HCT116 (cell line): ENCODE measurements around the gene PGBD5. TPM values are rescaled to one million over a fixed set of nuclear protein-coding genes. Genes with fewer than 3 reads are reported as not detected.

Experiments
- ATAC-seq: fragments of 200-7000 bp; cut with Tn5 transposase; 2 replicates; pipeline ENCODE4 v1.9.1; 2020; ENCODE audit warnings: mild to moderate bottlenecking, moderate library complexity
- BruUV-seq: library from RNA; stranded (reverse); fragments of 400-500 nt; replicated peaks from 2 replicates; lab custom pipeline; 2021; lab: Mats Ljungman, UMichigan
- CTCF ChIA-PET: fragments of 300-600 bp; sonication (Branson Sonifier 250); formaldehyde crosslinking; loops from one replicate; lab custom pipeline; 2021; ENCODE audit warnings: antibody characterized with exemption; lab: Charles Lee
- POLR2A ChIA-PET: fragments of 300-600, 350-600 bp; sonication (Branson Sonifier 250); formaldehyde crosslinking; loops from one replicate; lab custom pipeline; 2021; ENCODE audit warnings: antibody characterized with exemption; lab: Charles Lee
- RAD21 ChIA-PET, 2 experiments: fragments of 300-600 bp; sonication (Branson Sonifier 250); formaldehyde crosslinking; loops; one replicate each; lab custom pipeline; 2023; ENCODE audit warnings: low total read pairs in 2 of 2; ENCODE audit not compliant: uncharacterized antibody in 2 of 2, unreplicated experiment in 2 of 2, low non-redundant PET in 1 of 2; lab: Charles Lee
- DNase-seq: peaks from one replicate; pipeline ENCODE4 v3.0.0-alpha.2; 2010; ENCODE audit warnings: low read depth, low spot score
- H2AFZ ChIP-seq: fragments of 200-600 bp; shearing (Covaris generic), sonication (generic); 2 replicates; pipeline ENCODE4 v1.6.1; 2017; ENCODE audit warnings: low read depth, mixed run types, mixed read lengths, antibody characterized with exemption, low read length; ENCODE audit not compliant: poor library complexity, severe bottlenecking
- H3K27ac ChIP-seq: 2 replicates; pipeline ENCODE4 v1.5.1; 2012; ENCODE audit warnings: low read depth, low read length
- H3K27me3 ChIP-seq: fragments of 200-600 bp; sonication (generic); 2 replicates; pipeline ENCODE4 v1.6.1; 2016; ENCODE audit warnings: mixed run types, low read length, mixed read lengths; ENCODE audit not compliant: insufficient read depth
- H3K36me3 ChIP-seq, 2 experiments: fragments of 200-500 bp in 1 of 2; fragments of 200-600 bp in 1 of 2; sonication (Bioruptor generic) in 1 of 2; sonication (generic) in 1 of 2; 2 replicates each; pipeline versions ENCODE4 v1.5.1 to v1.6.1; 2014 to 2016; ENCODE audit warnings: low read length in 2 of 2, inconsistent platforms in 1 of 2, mixed read lengths in 1 of 2, mixed run types in 1 of 2; ENCODE audit not compliant: insufficient read depth in 2 of 2, control insufficient read depth in 1 of 2
- H3K4me1 ChIP-seq, 2 experiments: fragments of 200-600 bp in 1 of 2; sonication (generic) in 1 of 2; 2 replicates each; pipeline versions ENCODE4 v1.5.1 to v1.6.1; 2012 to 2017; ENCODE audit warnings: low read length in 2 of 2, inconsistent platforms in 1 of 2, mild to moderate bottlenecking in 1 of 2, mixed read lengths in 1 of 2, mixed run types in 1 of 2, moderate library complexity in 1 of 2; ENCODE audit not compliant: insufficient read depth in 2 of 2, control insufficient read depth in 1 of 2
- H3K4me2 ChIP-seq: fragments of 200-600 bp; sonication (generic); 2 replicates; pipeline ENCODE4 v1.6.1; 2017; ENCODE audit warnings: mixed run types, low read length, mixed read lengths
- H3K4me3 ChIP-seq, 2 experiments: fragments of 200-600 bp in 1 of 2; sonication (generic) in 1 of 2; replicated peaks in 1 of 2; 2 replicates each; pipeline ENCODE4 v1.5.1; 2011 to 2016; ENCODE audit warnings: low read length in 2 of 2, control low read depth in 1 of 2, low read depth in 1 of 2, mild to moderate bottlenecking in 1 of 2, mixed read lengths in 1 of 2, mixed run types in 1 of 2
- H3K79me2 ChIP-seq: fragments of 200-600 bp; sonication (generic); 2 replicates; pipeline ENCODE4 v1.6.1; 2017; ENCODE audit warnings: mild to moderate bottlenecking, mixed run types, low read length, moderate library complexity, mixed read lengths; ENCODE audit not compliant: insufficient read depth
- H3K9ac ChIP-seq: fragments of 200-600 bp; sonication (generic); 2 replicates; pipeline ENCODE4 v1.6.1; 2016; ENCODE audit warnings: low read length, mixed read lengths
- H3K9me2 ChIP-seq: fragments of 200-600 bp; sonication (generic), shearing (Covaris generic); 2 replicates; pipeline ENCODE4 v1.6.1; 2017; ENCODE audit warnings: mixed run types, mild to moderate bottlenecking, moderate library complexity; ENCODE audit not compliant: insufficient read depth
- H3K9me3 ChIP-seq, 2 experiments: fragments of 200-500 bp in 1 of 2; fragments of 200-600 bp in 1 of 2; sonication (Bioruptor generic) in 1 of 2; sonication (generic) in 1 of 2; 2 replicates each; pipeline ENCODE4 v1.6.1; 2014 to 2017; ENCODE audit warnings: low read length in 2 of 2, mixed read lengths in 2 of 2, inconsistent platforms in 1 of 2, low read depth in 1 of 2, mild to moderate bottlenecking in 1 of 2, mixed run types in 1 of 2, moderate library complexity in 1 of 2; ENCODE audit not compliant: control insufficient read depth in 1 of 2, insufficient read depth in 1 of 2
- H4K20me1 ChIP-seq: fragments of 200-600 bp; sonication (generic), shearing (Covaris generic); 2 replicates; pipeline ENCODE4 v1.6.1; 2017; ENCODE audit warnings: mixed run types, mild to moderate bottlenecking, moderate library complexity; ENCODE audit not compliant: insufficient read depth
- CBX3 ChIP-seq: IDR thresholded peaks from 2 replicates; pipeline ENCODE4 v1.6.1; 2012; ENCODE audit warnings: low read depth
- EGR1 ChIP-seq: IDR thresholded peaks from 2 replicates; pipeline ENCODE4 v1.6.1; 2012; ENCODE audit warnings: low read depth
- ELF1 ChIP-seq: IDR thresholded peaks from 2 replicates; pipeline ENCODE4 v1.6.1; 2012; ENCODE audit warnings: low read depth, borderline replicate concordance
- EZH2 ChIP-seq: fragments of 200-600 bp; sonication (generic); IDR thresholded peaks from 2 replicates; pipeline ENCODE4 v1.6.1; 2017; ENCODE audit warnings: antibody characterized with exemption, mixed run types
- EZH2phosphoT487 ChIP-seq: fragments of 200-600 bp; IDR thresholded peaks from 2 replicates; pipeline ENCODE4 v1.6.1; 2018; ENCODE audit warnings: antibody characterized with exemption, borderline replicate concordance
- JUND ChIP-seq: IDR thresholded peaks from 2 replicates; pipeline ENCODE4 v1.6.1; 2012
- RAD21 ChIP-seq: IDR thresholded peaks from 2 replicates; pipeline ENCODE4 v1.6.1; 2012; ENCODE audit warnings: low read depth, mild to moderate bottlenecking
- REST ChIP-seq: IDR thresholded peaks from 2 replicates; pipeline ENCODE4 v1.6.1; 2012; ENCODE audit warnings: low read depth
- SIN3A ChIP-seq: IDR thresholded peaks from 2 replicates; pipeline ENCODE4 v1.6.1; 2012; ENCODE audit warnings: low read depth
- SRF ChIP-seq: IDR thresholded peaks from 2 replicates; pipeline ENCODE4 v1.6.1; 2012; ENCODE audit warnings: low read depth
- YY1 ChIP-seq: IDR thresholded peaks from 2 replicates; pipeline ENCODE4 v1.6.1; 2011; ENCODE audit warnings: low read length, low read depth, moderate library complexity, mild to moderate bottlenecking; ENCODE audit not compliant: insufficient replicate concordance; ENCODE audit errors: extremely low read depth
- intact Hi-C: fragments of 100-400 bp; cut with micrococcal nuclease; formaldehyde crosslinking; loops from 2 replicates; pipeline ENCODE4 v1.10.0; 2022
- total RNA-seq: library from RNA; stranded (reverse); gene quantifications from one replicate; pipeline ENCODE4 v1.2.1, GENCODE V29; 2021; ENCODE audit not compliant: unreplicated experiment

Gene PGBD5
- total RNA-seq, 1 experiment from 2014 or later = 0.27 TPM

GRCh38 chr1:230323686-230324085 lies 102.4 kb downstream of the PGBD5 start (continued):
- no peak for TF ChIP-seq CBX3

- DNase-seq (no peak), ATAC-seq (no peak)
- no peaks in the 10 kb centered on the region for H3K79me2 ChIP-seq
- H3K27ac ChIP-seq = no peak overlapping the region
- intact Hi-C loops = no loop called here
- H3K9me3 ChIP-seq = no peaks in the 10 kb centered on the region
- H3K4me3 ChIP-seq = no peak overlapping the region
- RAD21 ChIA-PET = no interaction called here
- BruUV-seq = no TSS peak
- no peak overlapping the region for H3K4me2 ChIP-seq
- no peaks in the 10 kb centered on the region for H3K36me3 ChIP-seq
- H3K4me1 ChIP-seq = peaks cover 5 to 10% of the 10 kb centered on the region in 2 experiments; a peak in 3 of 4 replicates
- CTCF ChIA-PET = no interaction called here
- TF ChIP-seq ELF1 = no peak
- no peak for TF ChIP-seq SIN3A
- no peak for TF ChIP-seq SRF
- TF ChIP-seq REST = no peak
- TF ChIP-seq JUND = no peak
- TF ChIP-seq YY1 = no peak
- no peak for TF ChIP-seq EZH2phosphoT487
- TF ChIP-seq EGR1 = no peak
- TF ChIP-seq RAD21 = no peak
- TF ChIP-seq EZH2 = no peak
- no peaks in the 10 kb centered on the region for H3K27me3 ChIP-seq
- H2AFZ ChIP-seq = no peak overlapping the region
- H3K9me2 ChIP-seq = no peaks in the 10 kb centered on the region
- no peaks in the 10 kb centered on the region for H4K20me1 ChIP-seq
- POLR2A ChIA-PET = no interaction called here
- H3K9ac ChIP-seq = no peak overlapping the region
These were observed 103.1 kb downstream of the PGBD5 start for GRCh38 chr1:230322967-230323547.
